ENCODE measurements around the gene BICD2. TPM values are rescaled to one million over a fixed set of nuclear protein-coding genes. Genes with fewer than 3 reads are reported as not detected.
A peak's percentile ranks its signal among the peaks of the same experiment; 100 is the strongest.
"Not testable (repeated sequence)": the region's sequence is repeated elsewhere in the genome, so short reads cannot be mapped to it uniquely, and the experiment has no call there.

The BICD2 gene
- total RNA-seq, 1 experiment from 2014 or later, result 34.3 TPM

DNA sequence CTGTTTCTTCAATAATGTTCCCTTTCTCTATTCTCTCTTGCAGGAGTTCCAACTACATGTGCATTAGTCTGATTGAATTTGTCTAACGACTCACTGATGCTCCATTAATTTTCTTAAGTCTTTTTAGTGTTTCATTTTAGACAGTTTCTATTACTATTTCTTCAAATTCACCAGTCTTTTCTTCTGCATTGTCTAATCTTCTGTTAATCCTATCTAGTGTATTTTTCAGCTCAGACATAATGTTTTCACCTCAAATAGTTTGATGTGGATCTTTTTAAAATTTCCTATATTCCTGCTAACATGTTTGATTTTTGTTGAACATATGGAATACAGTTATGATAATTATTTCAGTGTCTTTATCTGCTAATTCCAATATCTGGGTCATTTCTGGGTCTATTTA, 21.7 kb upstream of the BICD2 start:
- H3K36me3 ChIP-seq (replicated peaks; ENCODE audit: control insufficient read depth, insufficient read depth, low read length), result no peaks in the 10 kb centered on the region
- no peak overlapping the region for H3K4me3 ChIP-seq (ENCODE audit: insufficient read depth, low read depth, low read length)

DNA sequence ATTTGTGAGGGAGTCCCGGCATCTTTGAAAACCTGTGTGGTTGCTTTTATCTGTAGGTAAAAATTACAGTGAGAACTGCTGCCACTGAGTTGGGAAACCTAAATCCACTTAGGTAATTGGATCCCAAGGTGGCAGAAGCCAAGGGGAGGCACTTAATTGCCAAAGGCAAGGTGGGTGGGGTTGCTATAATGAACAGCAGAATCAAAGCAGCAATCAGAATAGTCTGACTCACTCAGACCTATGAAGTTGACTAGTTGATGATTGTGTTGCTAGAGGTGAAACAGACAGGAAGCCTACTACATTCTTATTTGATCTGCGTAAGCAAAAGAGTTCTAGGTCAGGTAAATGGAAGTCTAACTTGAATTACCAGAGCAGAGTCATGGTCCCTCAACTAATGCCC, 17.3 kb upstream of the BICD2 start:
- DNase-seq, result no peak
- no peaks in the 10 kb centered on the region for H3K36me3 ChIP-seq (replicated peaks; ENCODE audit: control insufficient read depth, insufficient read depth, low read length)
- no peaks in the 10 kb centered on the region for H3K27me3 ChIP-seq (ENCODE audit: control insufficient read depth, insufficient read depth, low read length)
- no peak overlapping the region for H3K4me3 ChIP-seq (ENCODE audit: insufficient read depth, low read depth, low read length)

More for the DNA sequence above, 21.7 kb upstream of the BICD2 start:
- H3K27me3 ChIP-seq (ENCODE audit: control insufficient read depth, insufficient read depth, low read length), result no peaks in the 10 kb centered on the region
- no peak for DNase-seq

DNA sequence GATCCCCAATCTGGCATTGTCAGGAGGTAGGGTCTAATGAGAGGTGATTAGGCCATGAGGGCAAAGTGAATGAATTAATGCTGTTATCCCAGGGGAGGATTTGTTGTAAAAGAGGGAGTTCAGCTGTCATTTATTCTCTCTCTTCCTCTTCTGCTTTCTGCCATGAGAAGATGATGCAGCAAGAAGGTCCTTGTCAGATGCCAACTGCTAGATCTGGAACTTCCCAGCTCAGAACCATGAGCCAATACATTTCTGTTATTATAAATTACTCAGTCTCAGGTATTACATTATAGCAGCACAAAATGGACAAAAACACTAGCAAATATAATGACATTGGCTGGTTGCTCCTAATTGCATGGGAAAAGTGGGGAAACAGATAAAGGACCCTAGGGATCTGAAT, 15.6 kb upstream of the BICD2 start:
- Histone ChIP-seq H3K4me3 (ENCODE audit: insufficient read depth, low read depth, low read length) (no peak overlapping the region), H3K36me3 (replicated peaks; ENCODE audit: control insufficient read depth, insufficient read depth, low read length) (no peaks in the 10 kb centered on the region), H3K27me3 (ENCODE audit: control insufficient read depth, insufficient read depth, low read length) (no peaks in the 10 kb centered on the region)
- no peak for DNase-seq

DNA sequence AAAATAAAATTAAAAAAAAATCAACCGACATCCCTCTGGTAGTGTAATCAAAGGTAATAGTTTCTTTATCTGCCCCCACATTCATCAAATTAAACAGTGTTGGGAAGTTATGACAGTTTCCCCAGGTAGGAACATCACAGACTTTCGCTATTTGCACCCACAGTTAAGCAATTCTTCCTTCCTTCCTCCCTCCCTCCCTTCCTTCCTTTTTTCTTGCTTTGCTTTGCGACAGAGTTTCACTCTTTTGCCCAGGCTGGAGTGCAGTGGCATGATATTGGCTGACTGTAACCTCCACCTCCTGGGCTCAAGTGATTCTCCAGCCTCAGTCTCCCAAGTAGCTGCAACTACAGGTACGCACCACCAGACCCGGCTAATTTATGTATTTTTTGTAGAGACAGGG, 10.8 kb upstream of the BICD2 start:
- no peaks in the 10 kb centered on the region for H3K27me3 ChIP-seq (ENCODE audit: control insufficient read depth, insufficient read depth, low read length)
- no peak for DNase-seq
- H3K4me3 ChIP-seq (ENCODE audit: insufficient read depth, low read depth, low read length), result no peak overlapping the region
- no peaks in the 10 kb centered on the region for H3K36me3 ChIP-seq (replicated peaks; ENCODE audit: control insufficient read depth, insufficient read depth, low read length)

DNA sequence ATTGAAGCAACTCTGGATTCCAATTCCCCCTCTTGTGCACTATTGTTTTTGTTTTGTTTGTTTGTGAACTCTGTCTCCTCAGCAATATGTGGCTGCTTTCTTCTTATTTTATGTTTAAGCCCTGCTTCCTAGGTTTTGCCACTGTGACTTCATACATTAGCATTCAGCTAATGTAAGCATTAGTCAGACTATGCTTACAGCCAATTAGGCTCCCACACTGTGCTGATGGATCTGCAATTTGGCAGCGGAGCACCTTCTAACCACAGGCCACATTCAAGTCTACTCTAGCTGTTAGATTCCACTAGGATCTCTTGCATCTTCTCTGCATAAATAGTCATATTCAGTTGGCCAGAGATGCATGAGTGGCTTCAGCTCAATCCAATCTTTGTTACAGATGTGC, 9.6 kb upstream of the BICD2 start:
- Histone ChIP-seq H3K36me3 (replicated peaks; ENCODE audit: control insufficient read depth, insufficient read depth, low read length) (no peaks in the 10 kb centered on the region), H3K27me3 (ENCODE audit: control insufficient read depth, insufficient read depth, low read length) (no peaks in the 10 kb centered on the region), H3K4me3 (ENCODE audit: insufficient read depth, low read depth, low read length) (no peak overlapping the region)
- DNase-seq, result no peak

DNA sequence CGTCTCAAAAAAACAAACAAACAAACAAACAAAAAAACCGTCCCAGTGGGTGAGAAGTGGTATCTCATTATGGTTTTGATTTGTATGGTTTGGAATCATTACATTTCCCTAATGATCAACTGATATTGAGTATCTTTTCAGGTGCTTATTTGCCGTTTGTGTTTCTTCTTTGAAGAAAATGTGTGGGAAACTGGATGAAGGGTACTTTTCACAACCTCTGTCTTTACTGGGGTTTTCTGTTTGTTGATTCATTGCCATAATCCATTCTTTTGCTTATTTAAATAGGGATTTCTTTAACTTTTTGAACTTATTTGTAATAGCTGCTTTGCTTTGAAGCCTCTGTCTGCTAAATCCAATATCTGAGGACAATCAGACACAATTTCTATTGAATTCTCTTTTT, 9.2 kb upstream of the BICD2 start:
- Histone ChIP-seq H3K36me3 (replicated peaks; ENCODE audit: control insufficient read depth, insufficient read depth, low read length) (no peaks in the 10 kb centered on the region), H3K4me3 (ENCODE audit: insufficient read depth, low read depth, low read length) (no peak overlapping the region), H3K27me3 (ENCODE audit: control insufficient read depth, insufficient read depth, low read length) (no peaks in the 10 kb centered on the region)
- no peak for DNase-seq

DNA sequence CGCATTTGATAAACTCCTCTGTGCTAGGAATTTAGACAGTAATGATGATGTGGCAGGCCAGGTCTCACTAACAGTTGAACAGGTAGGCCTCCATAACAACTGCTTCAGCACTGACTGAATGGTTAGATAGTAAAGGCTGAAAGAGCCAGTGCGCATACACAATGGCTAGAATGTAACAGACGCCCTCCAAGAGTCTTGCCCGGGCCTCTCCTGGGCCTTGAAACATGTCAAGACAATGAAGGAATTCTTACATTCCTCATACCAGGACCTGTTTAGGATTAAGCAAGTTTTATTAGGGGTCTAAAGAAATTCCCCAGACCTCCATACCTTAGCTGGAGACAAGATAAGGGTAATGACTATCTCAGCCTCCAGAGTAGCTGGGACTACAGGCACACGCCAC, 6.7 kb upstream of the BICD2 start:
- Histone ChIP-seq H3K4me3 (ENCODE audit: insufficient read depth, low read depth, low read length) (no peak overlapping the region), H3K36me3 (replicated peaks; ENCODE audit: control insufficient read depth, insufficient read depth, low read length) (no peaks in the 10 kb centered on the region), H3K27me3 (ENCODE audit: control insufficient read depth, insufficient read depth, low read length) (no peaks in the 10 kb centered on the region)
- DNase-seq, result no peak

DNA sequence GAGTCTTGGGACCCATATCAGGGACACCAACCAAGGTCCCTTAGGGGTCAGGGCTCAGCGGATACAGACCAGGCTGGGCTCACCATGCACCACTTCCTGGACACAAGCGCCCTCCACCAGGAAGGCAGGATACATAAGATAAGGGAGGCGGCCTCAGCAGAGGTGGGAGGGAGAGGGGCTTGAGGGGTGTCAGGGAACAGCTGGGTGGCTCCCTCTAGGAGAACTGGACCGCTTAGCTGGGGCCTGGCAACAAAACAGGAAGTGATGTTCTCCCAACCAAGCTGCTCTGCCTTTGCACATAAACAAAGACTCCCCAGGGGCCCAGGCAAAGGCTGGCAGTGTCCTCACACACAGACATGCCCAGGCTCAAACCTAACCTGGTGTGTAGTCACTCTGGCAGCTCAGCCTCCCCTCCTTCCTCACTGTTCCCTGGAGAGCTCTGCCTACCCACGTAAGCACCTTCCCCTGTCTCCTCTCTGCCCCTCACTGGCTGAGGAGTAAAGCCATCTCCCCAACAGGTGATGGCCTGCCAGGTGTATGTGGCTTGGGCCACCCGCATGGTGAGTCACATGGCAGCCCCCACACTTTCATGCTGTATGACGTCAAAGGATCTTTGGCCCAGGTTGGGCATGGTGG, 5.8 kb upstream of the BICD2 start:
- Histone ChIP-seq H3K36me3 (replicated peaks; ENCODE audit: control insufficient read depth, insufficient read depth, low read length) (no peaks in the 10 kb centered on the region), H3K4me3 (ENCODE audit: insufficient read depth, low read depth, low read length) (no peak overlapping the region), H3K27me3 (ENCODE audit: control insufficient read depth, insufficient read depth, low read length) (no peaks in the 10 kb centered on the region)
- peak; percentile 55 for DNase-seq

DNA sequence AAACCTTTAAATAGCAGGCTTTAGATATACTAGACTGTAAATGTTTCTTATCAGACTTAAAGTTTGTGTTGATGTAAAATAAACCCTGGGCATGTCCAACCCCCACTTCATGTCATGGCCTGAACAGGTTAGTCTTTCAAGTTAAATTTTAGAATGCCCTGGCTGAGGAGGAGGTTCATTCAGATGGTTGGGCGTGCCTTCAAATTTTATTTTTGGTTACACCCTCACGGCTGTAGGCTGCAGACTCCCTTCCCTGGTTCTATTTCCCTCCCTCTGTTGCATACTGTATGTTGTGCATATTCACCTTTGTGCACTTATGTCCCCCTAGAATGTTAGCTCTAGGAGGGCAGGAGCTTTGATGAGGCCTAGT, 5.3 kb upstream of the BICD2 start:
- DNase-seq, result no peak
- no peaks in the 10 kb centered on the region for H3K36me3 ChIP-seq (replicated peaks; ENCODE audit: control insufficient read depth, insufficient read depth, low read length)

DNA sequence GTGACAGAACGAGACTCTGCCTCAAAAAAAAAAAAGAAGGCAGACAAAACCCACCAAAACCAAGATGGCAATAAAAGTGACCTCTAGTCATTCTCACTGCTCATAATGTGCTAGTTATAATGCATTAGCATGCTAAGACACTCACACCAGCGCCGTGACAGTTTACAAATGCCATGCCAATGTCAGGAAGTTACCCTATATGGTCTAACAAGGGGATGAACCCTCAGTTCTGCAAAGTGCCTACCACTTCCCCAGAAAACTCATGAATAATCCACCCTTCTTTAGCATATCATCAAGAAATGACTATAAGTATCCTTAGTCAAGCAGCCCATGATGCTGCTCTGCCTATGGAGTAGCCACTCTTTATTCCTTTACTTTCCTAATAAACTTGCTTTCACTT, 4.7 kb upstream of the BICD2 start:
- H3K36me3 ChIP-seq (replicated peaks; ENCODE audit: control insufficient read depth, insufficient read depth, low read length), result no peaks in the 10 kb centered on the region
- no peak for DNase-seq
- no peak overlapping the region for H3K4me3 ChIP-seq (ENCODE audit: insufficient read depth, low read depth, low read length)
- no peaks in the 10 kb centered on the region for H3K27me3 ChIP-seq (ENCODE audit: control insufficient read depth, insufficient read depth, low read length)

More for the DNA sequence above, 5.3 kb upstream of the BICD2 start:
- Histone ChIP-seq H3K4me3 (ENCODE audit: insufficient read depth, low read depth, low read length) (no peak overlapping the region), H3K27me3 (ENCODE audit: control insufficient read depth, insufficient read depth, low read length) (no peaks in the 10 kb centered on the region)

DNA sequence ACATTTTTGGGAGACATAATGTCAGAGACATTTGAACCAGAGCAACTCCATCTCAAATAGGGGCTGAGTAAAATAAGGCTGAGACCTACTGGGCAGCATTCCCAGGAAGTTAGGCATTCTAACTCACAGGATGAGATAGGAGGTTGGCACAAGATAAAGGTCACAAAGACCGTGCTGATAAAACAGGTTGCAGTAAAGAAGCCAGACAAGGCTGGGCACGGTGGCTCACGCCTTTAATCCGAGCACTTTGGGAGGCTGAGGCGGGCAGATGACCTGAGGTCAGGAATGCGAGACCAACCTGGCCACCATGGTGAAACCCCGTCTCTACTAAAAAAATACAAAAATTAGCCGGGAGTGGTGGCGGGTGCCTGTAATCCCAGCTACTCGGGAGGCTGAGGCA, 4.2 kb upstream of the BICD2 start:
- DNase-seq; H3K36me3 ChIP-seq (replicated peaks; ENCODE audit: control insufficient read depth, insufficient read depth, low read length); H3K27me3 ChIP-seq (ENCODE audit: control insufficient read depth, insufficient read depth, low read length); H3K4me3 ChIP-seq (ENCODE audit: insufficient read depth, low read depth, low read length): not testable (repeated sequence)

DNA sequence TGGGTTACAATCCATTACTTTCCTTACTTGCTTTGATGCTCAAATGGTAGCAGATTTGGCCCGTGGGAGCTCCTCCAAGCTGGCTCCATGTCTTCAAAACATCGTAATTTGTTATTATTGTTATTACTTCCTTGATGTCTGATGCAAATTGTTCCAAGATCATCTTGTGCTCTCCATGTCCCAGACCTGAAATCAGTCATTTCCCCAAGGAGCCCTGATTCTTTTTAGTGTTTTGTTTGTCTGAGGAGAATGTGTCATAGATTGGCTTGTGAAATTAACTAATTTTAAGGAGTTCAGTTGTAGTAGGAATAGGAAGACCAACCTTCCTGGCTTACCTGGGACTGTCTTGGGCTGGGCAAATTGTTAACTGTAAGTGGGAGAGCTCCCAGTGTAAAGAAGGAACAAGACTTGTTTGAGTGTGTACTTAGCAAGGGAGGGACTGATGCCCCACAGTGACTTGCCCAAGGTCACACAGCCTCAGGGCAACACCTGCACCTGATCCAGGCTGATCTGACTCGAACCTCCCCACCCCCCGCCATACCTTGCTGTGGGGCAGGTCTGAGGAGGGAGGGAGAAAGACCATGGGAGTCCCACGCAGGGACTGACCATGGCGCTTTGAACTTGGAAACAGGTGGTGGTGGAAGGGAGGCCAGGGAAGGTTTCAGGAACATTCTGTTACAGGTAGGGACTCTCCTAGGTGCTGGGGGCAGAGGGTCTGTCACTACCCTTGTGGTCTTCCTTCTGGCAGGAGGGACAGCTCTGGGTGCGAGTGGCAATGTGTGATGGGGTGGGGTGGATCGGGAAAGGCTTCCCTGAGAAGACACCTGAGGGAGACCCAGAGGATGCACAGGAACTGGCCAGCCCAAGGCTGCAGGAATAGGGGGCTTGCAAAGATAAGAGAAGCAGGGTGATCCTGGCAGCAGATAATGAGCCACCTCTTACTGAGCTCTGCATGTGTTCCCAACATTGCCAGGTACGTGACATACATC, 2.7 kb upstream of the BICD2 start:
- no peak for DNase-seq
- H3K27me3 ChIP-seq (ENCODE audit: control insufficient read depth, insufficient read depth, low read length), result no peaks in the 10 kb centered on the region
- no peaks in the 10 kb centered on the region for H3K36me3 ChIP-seq (replicated peaks; ENCODE audit: control insufficient read depth, insufficient read depth, low read length)
- H3K4me3 ChIP-seq (ENCODE audit: insufficient read depth, low read depth, low read length), result no peak overlapping the region

DNA sequence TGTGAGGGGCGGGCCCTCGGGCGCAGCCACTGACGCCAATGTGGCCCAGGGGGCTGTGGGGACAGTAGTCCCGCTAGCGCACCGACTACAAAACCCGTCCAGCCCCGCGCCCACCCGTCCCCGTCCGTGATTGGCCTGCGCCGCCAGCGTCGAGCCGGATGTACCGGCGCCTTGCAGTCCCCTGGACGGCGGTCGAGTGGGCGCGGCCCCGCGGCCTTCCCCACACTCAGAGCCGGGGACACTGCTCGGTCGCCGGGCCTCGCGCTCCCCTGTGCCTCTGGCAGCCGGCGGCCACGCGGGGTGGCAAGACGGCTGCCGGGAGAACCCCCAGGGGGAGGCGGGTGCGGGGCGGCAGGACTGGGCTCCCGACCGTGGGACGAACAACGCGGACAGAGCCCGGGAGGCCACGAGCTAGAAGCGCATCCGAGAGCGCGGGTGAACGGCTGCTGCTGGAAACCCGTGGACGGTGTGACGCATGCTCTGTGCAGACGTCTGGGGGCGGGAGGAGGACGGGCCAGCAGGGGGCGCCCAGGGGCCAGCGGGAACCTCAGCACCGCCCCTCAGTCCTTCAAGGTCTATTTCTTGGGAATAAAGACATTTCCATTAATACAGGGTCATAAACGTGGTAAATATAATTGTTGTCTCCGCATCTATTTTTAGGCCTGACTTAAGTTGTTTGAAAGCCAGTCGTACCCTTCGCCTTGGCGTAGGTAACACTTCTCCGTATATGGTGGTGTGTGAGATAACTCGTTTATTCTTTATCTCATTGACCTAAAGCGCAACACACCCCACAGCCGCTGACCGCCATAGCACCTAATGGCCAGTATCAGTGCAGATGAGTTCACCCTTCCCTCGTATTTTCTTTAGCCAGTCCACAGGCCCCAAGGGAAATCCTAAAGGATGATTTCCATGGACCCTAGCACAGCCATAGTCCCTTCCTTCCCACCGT, 629 bp upstream of the BICD2 start:
- Histone ChIP-seq H3K36me3 (replicated peaks; ENCODE audit: control insufficient read depth, insufficient read depth, low read length) (no peaks in the 10 kb centered on the region), H3K4me3 (ENCODE audit: insufficient read depth, low read depth, low read length) (peak overlapping the region; percentile 97), H3K27me3 (ENCODE audit: control insufficient read depth, insufficient read depth, low read length) (no peaks in the 10 kb centered on the region)
- DNase-seq, result peak; percentile 96

DNA sequence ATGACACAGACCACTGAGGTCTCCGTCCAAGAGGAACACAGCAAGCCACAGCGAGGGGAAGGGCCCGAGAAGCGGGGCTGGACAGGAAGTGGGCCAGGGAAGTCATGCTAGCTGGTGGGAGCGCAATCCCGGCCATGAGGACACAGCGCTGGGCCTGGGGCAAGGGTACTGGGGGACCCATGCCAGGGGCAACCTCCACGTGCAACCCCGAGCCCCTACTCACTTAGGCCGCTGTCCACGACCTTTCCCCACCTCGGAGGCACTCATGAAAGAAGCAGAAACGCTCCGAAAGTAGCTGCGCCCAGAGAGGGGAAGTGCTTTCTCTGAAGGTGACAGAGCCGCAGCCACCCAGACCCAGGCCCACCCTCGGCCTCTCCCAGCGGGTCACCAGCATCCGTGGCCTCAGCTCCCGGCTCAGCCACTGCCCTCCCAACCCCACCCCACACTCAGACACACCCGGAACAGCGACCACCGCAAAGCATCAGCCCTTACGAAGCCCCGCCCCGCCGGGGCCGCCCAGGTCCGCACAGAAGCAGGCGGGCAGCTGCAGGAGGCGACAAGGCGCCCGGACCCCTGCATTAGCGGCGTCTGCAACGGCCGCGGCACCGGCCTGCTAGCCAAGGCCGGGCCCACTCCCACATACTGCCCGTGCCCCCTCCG, 782 bp downstream of the BICD2 start:
- H3K4me3 ChIP-seq (ENCODE audit: insufficient read depth, low read depth, low read length), result peak overlapping the region; percentile 100
- no peaks in the 10 kb centered on the region for H3K27me3 ChIP-seq (ENCODE audit: control insufficient read depth, insufficient read depth, low read length)
- peak; percentile 87 for DNase-seq
- no peaks in the 10 kb centered on the region for H3K36me3 ChIP-seq (replicated peaks; ENCODE audit: control insufficient read depth, insufficient read depth, low read length)
